Measurements from ENCODE around the gene UBAC2.

DNA sequence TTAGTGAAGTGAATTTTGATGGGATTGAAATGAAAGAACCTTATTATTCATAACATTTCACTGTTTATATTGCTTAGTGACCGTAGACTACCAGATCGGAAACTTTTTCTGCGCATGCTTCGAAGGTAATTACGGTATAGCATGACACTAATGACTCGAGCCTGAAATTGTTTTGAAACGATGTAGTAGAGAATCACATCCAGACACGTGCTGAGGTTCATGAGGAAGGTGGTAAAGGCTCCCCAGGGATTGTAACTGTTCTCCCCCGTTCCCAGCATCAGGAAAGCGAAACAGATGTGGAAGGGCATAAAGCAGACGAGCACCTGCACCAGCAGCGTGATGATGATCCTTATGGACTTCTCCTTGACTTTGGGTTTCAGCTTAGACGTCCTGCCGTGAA is 54.2 kb downstream of the UBAC2 start:
- TF ChIP-seq, protein P1, sequence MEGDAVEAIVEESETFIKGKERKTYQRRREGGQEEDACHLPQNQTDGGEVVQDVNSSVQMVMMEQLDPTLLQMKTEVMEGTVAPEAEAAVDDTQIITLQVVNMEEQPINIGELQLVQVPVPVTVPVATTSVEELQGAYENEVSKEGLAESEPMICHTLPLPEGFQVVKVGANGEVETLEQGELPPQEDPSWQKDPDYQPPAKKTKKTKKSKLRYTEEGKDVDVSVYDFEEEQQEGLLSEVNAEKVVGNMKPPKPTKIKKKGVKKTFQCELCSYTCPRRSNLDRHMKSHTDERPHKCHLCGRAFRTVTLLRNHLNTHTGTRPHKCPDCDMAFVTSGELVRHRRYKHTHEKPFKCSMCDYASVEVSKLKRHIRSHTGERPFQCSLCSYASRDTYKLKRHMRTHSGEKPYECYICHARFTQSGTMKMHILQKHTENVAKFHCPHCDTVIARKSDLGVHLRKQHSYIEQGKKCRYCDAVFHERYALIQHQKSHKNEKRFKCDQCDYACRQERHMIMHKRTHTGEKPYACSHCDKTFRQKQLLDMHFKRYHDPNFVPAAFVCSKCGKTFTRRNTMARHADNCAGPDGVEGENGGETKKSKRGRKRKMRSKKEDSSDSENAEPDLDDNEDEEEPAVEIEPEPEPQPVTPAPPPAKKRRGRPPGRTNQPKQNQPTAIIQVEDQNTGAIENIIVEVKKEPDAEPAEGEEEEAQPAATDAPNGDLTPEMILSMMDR (IDR thresholded peaks at IDR 0.05) = no peak
- TF ChIP-seq POLR2A (IDR thresholded peaks at IDR 0.05) = no peak
